ENCODE measurements around the gene BAHCC1. TPM values are rescaled to one million over a fixed set of nuclear protein-coding genes. Genes with fewer than 3 reads are reported as not detected.

Gene BAHCC1
- total RNA-seq, 1 donor, result 11.2 TPM

- H3K27ac ChIP-seq (ENCODE audit: low read depth, low read length), result no peak overlapping the region
- no peaks in the 10 kb centered on the region for H3K27me3 ChIP-seq (ENCODE audit: insufficient read depth, low read length)
- peaks cover 6% of the 10 kb centered on the region for H3K4me1 ChIP-seq (ENCODE audit: insufficient read depth, low read length)
- H3K4me3 ChIP-seq (ENCODE audit: insufficient read depth, low read length), result no peak overlapping the region
- no peak for TF ChIP-seq CTCF (IDR thresholded peaks at IDR 0.05; ENCODE audit: extremely low read depth, low read depth, low read length)
- no peak overlapping the region for H2AFZ ChIP-seq (ENCODE audit: low read length)
- no peak overlapping the region for H3K4me2 ChIP-seq (ENCODE audit: insufficient read depth, low read length)
- no peaks in the 10 kb centered on the region for H4K20me1 ChIP-seq (ENCODE audit: insufficient read depth, low read length)
- peaks cover 8% of the 10 kb centered on the region for H3K79me2 ChIP-seq (ENCODE audit: insufficient read depth, low read length)
- DNase-seq (ENCODE audit: insufficient read length, low spot score, missing footprints), result no peak
- no peaks in the 10 kb centered on the region for H3K9me3 ChIP-seq (ENCODE audit: low read depth, low read length)
- H3K36me3 ChIP-seq (ENCODE audit: insufficient read depth, low read length), result no peaks in the 10 kb centered on the region
Observed at GRCh38 chr17:81383504-81384421, 11.5 kb upstream of the BAHCC1 start.

GRCh38 chr17:81384929-81385319 lies 10.3 kb upstream of the BAHCC1 start:
- no peak overlapping the region for H3K4me2 ChIP-seq (ENCODE audit: insufficient read depth, low read length)
- no peak for TF ChIP-seq CTCF (IDR thresholded peaks at IDR 0.05; ENCODE audit: extremely low read depth, low read depth, low read length)
- H4K20me1 ChIP-seq (ENCODE audit: insufficient read depth, low read length), result no peaks in the 10 kb centered on the region

GRCh38 chr17:81385320-81386111 lies 9.7 kb upstream of the BAHCC1 start:
- no peak overlapping the region for H2AFZ ChIP-seq (ENCODE audit: low read length)
- H3K27me3 ChIP-seq (ENCODE audit: insufficient read depth, low read length), result no peaks in the 10 kb centered on the region
- H3K4me3 ChIP-seq (ENCODE audit: insufficient read depth, low read length), result no peak overlapping the region
- no peaks in the 10 kb centered on the region for H4K20me1 ChIP-seq (ENCODE audit: insufficient read depth, low read length)
- peaks cover 25% of the 10 kb centered on the region for H3K79me2 ChIP-seq (ENCODE audit: insufficient read depth, low read length)
- no peaks in the 10 kb centered on the region for H3K9me3 ChIP-seq (ENCODE audit: low read depth, low read length)
- no peak overlapping the region for H3K4me2 ChIP-seq (ENCODE audit: insufficient read depth, low read length)
- TF ChIP-seq CTCF (IDR thresholded peaks at IDR 0.05; ENCODE audit: extremely low read depth, low read depth, low read length), result no peak
- no peak overlapping the region for H3K27ac ChIP-seq (ENCODE audit: low read depth, low read length)
- H3K36me3 ChIP-seq (ENCODE audit: insufficient read depth, low read length), result no peaks in the 10 kb centered on the region
- DNase-seq (ENCODE audit: insufficient read length, low spot score, missing footprints), result no peak
- peaks cover 10% of the 10 kb centered on the region for H3K4me1 ChIP-seq (ENCODE audit: insufficient read depth, low read length)

More at GRCh38 chr17:81384929-81385319, 10.3 kb upstream of the BAHCC1 start:
- Histone ChIP-seq H3K4me3 (ENCODE audit: insufficient read depth, low read length) (no peak overlapping the region), H3K9me3 (ENCODE audit: low read depth, low read length) (no peaks in the 10 kb centered on the region), H3K27me3 (ENCODE audit: insufficient read depth, low read length) (no peaks in the 10 kb centered on the region), H2AFZ (ENCODE audit: low read length) (no peak overlapping the region), H3K36me3 (ENCODE audit: insufficient read depth, low read length) (no peaks in the 10 kb centered on the region), H3K79me2 (ENCODE audit: insufficient read depth, low read length) (peaks cover 20% of the 10 kb centered on the region), H3K4me1 (ENCODE audit: insufficient read depth, low read length) (peaks cover 10% of the 10 kb centered on the region), H3K27ac (ENCODE audit: low read depth, low read length) (no peak overlapping the region)
- no peak for DNase-seq (ENCODE audit: insufficient read length, low spot score, missing footprints)

Data from osteoblast (primary cell).